T-helper 1 cell (primary cell): ENCODE data around the gene LAMA5.
A peak's percentile ranks its signal among the peaks of the same experiment; 100 is the strongest.

Experiments used
- DNase-seq, 5 donors: peaks; one replicate each; pipeline ENCODE4 v3.0.0-alpha.2; 2012 to 2020

Gene LAMA5

GRCh38 chr20:62359491-62360121 is 7.5 kb downstream of the LAMA5 start:
- peak in 1 of 5 donors; percentile 4 for DNase-seq

- peak in 1 of 5 donors; percentile 5 for DNase-seq
These were observed 8.0 kb downstream of the LAMA5 start for GRCh38 chr20:62359043-62359490.

- DNase-seq = peak in 1 of 5 donors; percentile 3
These were observed 8.7 kb downstream of the LAMA5 start for GRCh38 chr20:62358171-62359042.

GRCh38 chr20:62357681-62358080 is 9.4 kb downstream of the LAMA5 start:
- no peak for DNase-seq

- DNase-seq = no peak
These were observed 9.9 kb downstream of the LAMA5 start for GRCh38 chr20:62357187-62357667.

- DNase-seq = no peak
These were observed 10.4 kb downstream of the LAMA5 start for GRCh38 chr20:62356589-62357186.

GRCh38 chr20:62355878-62356588 is 11.1 kb downstream of the LAMA5 start:
- no peak for DNase-seq

- no peak for DNase-seq
These were observed 11.6 kb downstream of the LAMA5 start for GRCh38 chr20:62355516-62355877.

GRCh38 chr20:62354811-62355341 is 12.2 kb downstream of the LAMA5 start:
- DNase-seq = no peak

GRCh38 chr20:62354031-62354808 is 12.9 kb downstream of the LAMA5 start:
- DNase-seq = no peak

- DNase-seq = no peak
These were observed 13.7 kb downstream of the LAMA5 start for GRCh38 chr20:62353289-62354030.

- DNase-seq = no peak
These were observed 14.5 kb downstream of the LAMA5 start for GRCh38 chr20:62352402-62353288.

GRCh38 chr20:62351469-62352401 is 15.4 kb downstream of the LAMA5 start:
- DNase-seq = no peak

- no peak for DNase-seq
These were observed 16.3 kb downstream of the LAMA5 start for GRCh38 chr20:62350629-62351422.

GRCh38 chr20:62350098-62350628 is 16.9 kb downstream of the LAMA5 start:
- DNase-seq = no peak

- DNase-seq = no peak
These were observed 17.5 kb downstream of the LAMA5 start for GRCh38 chr20:62349556-62350097.

- no peak for DNase-seq
These were observed 18.5 kb downstream of the LAMA5 start for GRCh38 chr20:62348604-62349003.
